Measurements from ENCODE around the gene IL36G.

The IL36G gene

GRCh38 chr2:112972423-112973086 is 5.3 kb upstream of the IL36G start:
- H3K4me2 ChIP-seq (ENCODE audit: insufficient read depth, low read length), result no peak overlapping the region
- no peaks in the 10 kb centered on the region for H3K36me3 ChIP-seq (ENCODE audit: insufficient read depth, low read length)
- H3K4me1 ChIP-seq (ENCODE audit: insufficient read depth, low read length), result no peaks in the 10 kb centered on the region
- no peak for TF ChIP-seq CTCF (IDR thresholded peaks at IDR 0.05; ENCODE audit: borderline replicate concordance, extremely low read depth, low read length, poor library complexity, severe bottlenecking)
- peaks cover 18% of the 10 kb centered on the region for H3K27me3 ChIP-seq (ENCODE audit: insufficient read depth, low read length, poor library complexity)
- H2AFZ ChIP-seq (ENCODE audit: low read depth, low read length), result no peak overlapping the region
- ATAC-seq (ENCODE audit: insufficient read depth, low read depth) (no peak), DNase-seq (no peak)
- H3K79me2 ChIP-seq (ENCODE audit: insufficient read depth, low read length), result no peaks in the 10 kb centered on the region
- no peak overlapping the region for H3K4me3 ChIP-seq (ENCODE audit: low read depth in 1 of 2, low read length in 2 of 2)
- no peak overlapping the region for H3K27ac ChIP-seq (ENCODE audit: low read length)
- no peaks in the 10 kb centered on the region for H4K20me1 ChIP-seq (ENCODE audit: insufficient read depth, low read length)
- no peak overlapping the region for H3K9ac ChIP-seq (ENCODE audit: low read depth, low read length)
- H3K9me3 ChIP-seq (ENCODE audit: insufficient read depth, low read length, severe bottlenecking), result no peaks in the 10 kb centered on the region

DNA sequence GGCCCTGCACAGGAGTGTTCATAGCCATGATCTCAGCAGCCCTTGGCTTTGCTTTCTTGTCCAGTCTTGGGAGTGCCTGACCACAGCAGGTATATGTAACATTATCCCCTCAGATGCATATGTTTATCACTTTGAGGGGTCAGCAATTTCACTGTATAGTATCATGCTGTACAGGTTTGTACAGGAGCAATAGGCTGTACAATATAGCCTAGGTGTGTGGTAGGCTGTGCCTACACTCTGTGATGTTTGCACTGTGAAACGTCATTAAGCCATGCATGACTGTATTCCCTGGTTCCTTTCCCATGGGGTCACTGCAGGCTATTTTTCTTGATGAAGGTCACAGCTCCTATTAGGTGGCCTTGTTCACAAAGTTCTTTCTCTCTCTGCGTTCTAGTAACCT is 4.7 kb upstream of the IL36G start:
- no peak for TF ChIP-seq CTCF (IDR thresholded peaks at IDR 0.05; ENCODE audit: borderline replicate concordance, extremely low read depth, low read length, poor library complexity, severe bottlenecking)
- TF ChIP-seq EZH2 (IDR thresholded peaks at IDR 0.05; ENCODE audit: borderline replicate concordance, low read depth, low read length, severe bottlenecking), result no peak
- Histone ChIP-seq H3K4me2 (ENCODE audit: insufficient read depth, low read length) (no peak overlapping the region), H3K79me2 (ENCODE audit: insufficient read depth, low read length) (no peaks in the 10 kb centered on the region), H3K9ac (ENCODE audit: low read depth, low read length) (no peak overlapping the region), H3K36me3 (ENCODE audit: insufficient read depth, low read length) (no peaks in the 10 kb centered on the region), H3K27ac (ENCODE audit: low read length) (no peak overlapping the region), H2AFZ (ENCODE audit: low read depth, low read length) (no peak overlapping the region), H3K27me3 (ENCODE audit: insufficient read depth, low read length, poor library complexity) (peaks cover 21% of the 10 kb centered on the region), H3K4me3 (ENCODE audit: low read depth in 1 of 2, low read length in 2 of 2) (no peak overlapping the region), H4K20me1 (ENCODE audit: insufficient read depth, low read length) (no peaks in the 10 kb centered on the region), H3K4me1 (ENCODE audit: insufficient read depth, low read length) (no peaks in the 10 kb centered on the region), H3K9me3 (ENCODE audit: insufficient read depth, low read length, severe bottlenecking) (no peaks in the 10 kb centered on the region)
- no peak for DNase-seq
- ATAC-seq (ENCODE audit: insufficient read depth, low read depth), result no peak

DNA sequence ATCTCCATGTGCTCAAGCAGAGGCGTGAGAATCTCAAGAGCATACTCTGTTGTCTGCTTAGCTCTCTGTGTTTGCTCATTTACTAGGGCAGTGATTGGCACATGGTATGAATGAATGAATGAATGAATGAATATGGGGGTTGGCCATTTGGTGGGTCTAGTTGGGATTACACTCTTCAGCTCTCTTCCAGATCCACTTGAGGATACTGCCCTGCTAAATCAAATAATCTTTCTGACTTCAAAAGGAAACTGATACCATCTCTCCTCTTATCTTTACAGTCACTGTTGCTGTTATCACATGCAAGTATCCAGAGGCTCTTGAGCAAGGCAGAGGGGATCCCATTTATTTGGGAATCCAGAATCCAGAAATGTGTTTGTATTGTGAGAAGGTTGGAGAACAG is 1.9 kb downstream of the IL36G start:
- ATAC-seq (ENCODE audit: insufficient read depth, low read depth), result no peak
- Histone ChIP-seq H3K4me3 (ENCODE audit: low read depth in 1 of 2, low read length in 2 of 2) (no peak overlapping the region), H3K9me3 (ENCODE audit: insufficient read depth, low read length, severe bottlenecking) (no peaks in the 10 kb centered on the region), H3K27ac (ENCODE audit: low read length) (no peak overlapping the region), H3K4me1 (ENCODE audit: insufficient read depth, low read length) (no peaks in the 10 kb centered on the region), H3K79me2 (ENCODE audit: insufficient read depth, low read length) (no peaks in the 10 kb centered on the region), H4K20me1 (ENCODE audit: insufficient read depth, low read length) (no peaks in the 10 kb centered on the region), H2AFZ (ENCODE audit: low read depth, low read length) (no peak overlapping the region), H3K4me2 (ENCODE audit: insufficient read depth, low read length) (no peak overlapping the region), H3K27me3 (ENCODE audit: insufficient read depth, low read length, poor library complexity) (peaks cover 20% of the 10 kb centered on the region), H3K9ac (ENCODE audit: low read depth, low read length) (no peak overlapping the region), H3K36me3 (ENCODE audit: insufficient read depth, low read length) (no peaks in the 10 kb centered on the region)
- TF ChIP-seq CTCF (IDR thresholded peaks at IDR 0.05; ENCODE audit: borderline replicate concordance, extremely low read depth, low read length, poor library complexity, severe bottlenecking), result no peak
- no peak for TF ChIP-seq EZH2 (IDR thresholded peaks at IDR 0.05; ENCODE audit: borderline replicate concordance, low read depth, low read length, severe bottlenecking)
- DNase-seq, result no peak

DNA sequence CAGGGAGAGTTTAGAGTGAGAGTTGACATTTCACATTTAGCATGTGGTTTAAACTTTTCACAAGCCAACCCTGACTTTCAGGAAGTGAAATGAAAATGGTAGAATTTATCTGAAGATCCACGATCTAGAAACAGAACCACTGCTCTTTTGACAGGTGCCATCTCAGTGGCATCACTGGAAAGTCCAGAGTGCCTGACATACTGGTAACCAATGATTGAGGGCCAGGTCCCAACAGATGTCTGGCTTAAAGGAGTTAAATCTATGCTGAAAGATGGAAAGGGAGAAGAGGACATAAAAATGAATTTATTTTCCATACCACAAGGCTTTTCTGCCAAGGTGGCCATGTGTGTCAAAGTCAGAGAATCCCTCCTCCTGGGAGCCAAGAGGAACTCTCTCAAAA is 2.7 kb downstream of the IL36G start:
- no peak overlapping the region for H2AFZ ChIP-seq (ENCODE audit: low read depth, low read length)
- no peaks in the 10 kb centered on the region for H3K36me3 ChIP-seq (ENCODE audit: insufficient read depth, low read length)
- no peak overlapping the region for H3K4me3 ChIP-seq (ENCODE audit: low read depth in 1 of 2, low read length in 2 of 2)
- H3K4me1 ChIP-seq (ENCODE audit: insufficient read depth, low read length), result no peaks in the 10 kb centered on the region
- ATAC-seq (ENCODE audit: insufficient read depth, low read depth) (no peak), DNase-seq (no peak)
- no peak overlapping the region for H3K27ac ChIP-seq (ENCODE audit: low read length)
- H3K9ac ChIP-seq (ENCODE audit: low read depth, low read length), result no peak overlapping the region
- H3K4me2 ChIP-seq (ENCODE audit: insufficient read depth, low read length), result no peak overlapping the region
- no peaks in the 10 kb centered on the region for H3K9me3 ChIP-seq (ENCODE audit: insufficient read depth, low read length, severe bottlenecking)
- no peaks in the 10 kb centered on the region for H4K20me1 ChIP-seq (ENCODE audit: insufficient read depth, low read length)
- H3K79me2 ChIP-seq (ENCODE audit: insufficient read depth, low read length), result no peaks in the 10 kb centered on the region
- H3K27me3 ChIP-seq (ENCODE audit: insufficient read depth, low read length, poor library complexity), result peaks cover 17% of the 10 kb centered on the region
- TF ChIP-seq EZH2 (IDR thresholded peaks at IDR 0.05; ENCODE audit: borderline replicate concordance, low read depth, low read length, severe bottlenecking) (no peak), CTCF (IDR thresholded peaks at IDR 0.05; ENCODE audit: borderline replicate concordance, extremely low read depth, low read length, poor library complexity, severe bottlenecking) (no peak)

All from DND-41 (cell line).